Prostate gland (tissue), 2 donors: ENCODE measurements around the gene USP9X.

Experiments
- POLR2A ChIP-seq: fragments of 450-650 bp; IDR thresholded peaks from one replicate; pipeline ENCODE4 v1.6.1; 2016; ENCODE audit warnings: antibody characterized with exemption, mild to moderate bottlenecking
- TF ChIP-seq, protein P1 (sequence below), 4 experiments: fragments of 200-600 bp in 2 of 4; fragments of 450-650 bp in 2 of 4; sonication (generic) in 2 of 4; IDR thresholded peaks; 1 replicate in 3 of 4; 2 replicates in 1 of 4; pipeline ENCODE4 v1.5.1; 2016 to 2019; ENCODE audit warnings: antibody characterized with exemption in 4 of 4, mild to moderate bottlenecking in 2 of 4, moderate library complexity in 2 of 4

DNA sequence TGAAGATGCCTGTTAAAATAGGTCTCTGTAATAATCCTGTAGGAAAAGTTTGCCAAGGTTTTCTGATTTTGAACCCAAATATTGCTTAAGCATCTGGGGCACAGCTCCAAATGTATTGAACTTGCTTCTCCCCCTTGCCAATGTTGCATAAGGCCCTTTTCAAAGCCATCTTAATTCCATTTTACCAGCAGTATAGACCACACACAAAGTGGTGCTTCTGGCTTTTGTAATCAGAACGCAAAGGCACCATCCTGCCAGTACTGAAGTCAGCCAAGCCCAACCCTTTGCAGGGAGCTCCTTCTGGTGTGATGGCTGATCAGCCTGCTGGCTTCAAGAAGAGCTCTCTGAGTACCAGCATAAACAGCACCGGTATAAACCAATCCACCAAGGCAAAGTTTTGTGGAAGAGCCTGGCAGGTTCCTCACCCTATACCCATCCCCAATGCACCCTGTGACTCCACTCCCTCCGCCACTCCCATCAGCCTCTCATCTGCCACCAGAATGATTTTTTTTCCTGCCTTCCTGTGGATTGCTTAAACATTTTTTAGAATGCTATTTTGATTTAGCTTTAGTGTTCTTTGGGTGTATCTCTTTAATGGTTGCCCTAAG, 39.2 kb upstream of the USP9X start:
- TF ChIP-seq, protein P1, sequence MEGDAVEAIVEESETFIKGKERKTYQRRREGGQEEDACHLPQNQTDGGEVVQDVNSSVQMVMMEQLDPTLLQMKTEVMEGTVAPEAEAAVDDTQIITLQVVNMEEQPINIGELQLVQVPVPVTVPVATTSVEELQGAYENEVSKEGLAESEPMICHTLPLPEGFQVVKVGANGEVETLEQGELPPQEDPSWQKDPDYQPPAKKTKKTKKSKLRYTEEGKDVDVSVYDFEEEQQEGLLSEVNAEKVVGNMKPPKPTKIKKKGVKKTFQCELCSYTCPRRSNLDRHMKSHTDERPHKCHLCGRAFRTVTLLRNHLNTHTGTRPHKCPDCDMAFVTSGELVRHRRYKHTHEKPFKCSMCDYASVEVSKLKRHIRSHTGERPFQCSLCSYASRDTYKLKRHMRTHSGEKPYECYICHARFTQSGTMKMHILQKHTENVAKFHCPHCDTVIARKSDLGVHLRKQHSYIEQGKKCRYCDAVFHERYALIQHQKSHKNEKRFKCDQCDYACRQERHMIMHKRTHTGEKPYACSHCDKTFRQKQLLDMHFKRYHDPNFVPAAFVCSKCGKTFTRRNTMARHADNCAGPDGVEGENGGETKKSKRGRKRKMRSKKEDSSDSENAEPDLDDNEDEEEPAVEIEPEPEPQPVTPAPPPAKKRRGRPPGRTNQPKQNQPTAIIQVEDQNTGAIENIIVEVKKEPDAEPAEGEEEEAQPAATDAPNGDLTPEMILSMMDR (IDR thresholded peaks at IDR 0.05), result no peak
- TF ChIP-seq POLR2A, result no peak
